Inferior parietal cortex (tissue), 1 donor: ENCODE data around the gene RITA1.
"Not testable (repeated sequence)": the region's sequence is repeated elsewhere in the genome, so short reads cannot be mapped to it uniquely, and the experiment has no call there.

Source experiments
- DNase-seq: peaks from one replicate; pipeline ENCODE4 v3.0.0-alpha.2; 2016; ENCODE audit errors: extremely low spot score

RITA1 gene

GRCh38 chr12:113185180-113186032, at the start of gene RITA1, which contains the start of gene DDX54:
Gene RITA1, plus strand, starts transcription at chr12:113185721. Its CDS starts 1,026 bp downstream, at chr12:113186747.
Gene DDX54, minus strand, starts transcription at chr12:113185478. Its CDS starts 27 bp downstream, at chr12:113185451.
- peak; percentile 74 for DNase-seq

GRCh38 chr12:113136128-113136989, 49.2 kb upstream of the RITA1 start:
- DNase-seq: peak; percentile 67

GRCh38 chr12:113136990-113137511, 48.5 kb upstream of the RITA1 start:
- DNase-seq: no peak

- DNase-seq: no peak
Measured at GRCh38 chr12:113137861-113138783, 47.4 kb upstream of the RITA1 start.

GRCh38 chr12:113138826-113139225, 46.7 kb upstream of the RITA1 start:
- DNase-seq: no peak

- DNase-seq: no peak
Measured at GRCh38 chr12:113140706-113141105, 44.8 kb upstream of the RITA1 start.

- not testable (repeated sequence) for DNase-seq
Measured at GRCh38 chr12:113141716-113142115, 43.8 kb upstream of the RITA1 start.

GRCh38 chr12:113142173-113142885, 43.2 kb upstream of the RITA1 start:
- DNase-seq: peak; percentile 90

- no peak for DNase-seq
Measured at GRCh38 chr12:113142886-113143332, 42.6 kb upstream of the RITA1 start.

- no peak for DNase-seq
Measured at GRCh38 chr12:113143959-113144358, 41.6 kb upstream of the RITA1 start.

- no peak for DNase-seq
Measured at GRCh38 chr12:113144806-113145205, 40.7 kb upstream of the RITA1 start.

GRCh38 chr12:113145720-113146551, 39.6 kb upstream of the RITA1 start:
- DNase-seq: no peak

- DNase-seq: no peak
Measured at GRCh38 chr12:113146999-113147398, 38.5 kb upstream of the RITA1 start.

- peak; percentile 64 for DNase-seq
Measured at GRCh38 chr12:113149361-113150150, 36.0 kb upstream of the RITA1 start, which contains the start of gene CFAP73. Gene CFAP73, plus strand, starts transcription at chr12:113149724. Its CDS starts 134 bp downstream, at chr12:113149858.

- DNase-seq: no peak
Measured at GRCh38 chr12:113151655-113152054, 33.9 kb upstream of the RITA1 start.

- DNase-seq: no peak
Measured at GRCh38 chr12:113152196-113152834, 33.2 kb upstream of the RITA1 start.

- DNase-seq: peak; percentile 72
Measured at GRCh38 chr12:113152835-113153814, 32.4 kb upstream of the RITA1 start.
